Measurements from ENCODE around the gene REM1.
"Not testable (repeated sequence)": the region's sequence is repeated elsewhere in the genome, so short reads cannot be mapped to it uniquely, and the experiment has no call there.

REM1 gene

GRCh38 chr20:31474758-31475427 lies at the start of gene REM1, which contains the start of gene DEFB124:
TSS of gene REM1 (plus strand) at chr20:31475288. CDS start at chr20:31476446, 1,158 bp downstream.
TSS of gene DEFB124 (minus strand) at chr20:31475127. CDS start at chr20:31473013, 2,114 bp downstream.
- DNase-seq = no peak

- no peak for DNase-seq
Measured at GRCh38 chr20:31425797-31426196, 49.3 kb upstream of the REM1 start.

- DNase-seq = not testable (repeated sequence)
Measured at GRCh38 chr20:31426891-31427551, 48.1 kb upstream of the REM1 start.

GRCh38 chr20:31427576-31427975 lies 47.5 kb upstream of the REM1 start:
- not testable (repeated sequence) for DNase-seq

- no peak for DNase-seq
Measured at GRCh38 chr20:31430568-31431115, 44.4 kb upstream of the REM1 start.

GRCh38 chr20:31440012-31440659 lies 35.0 kb upstream of the REM1 start, which contains the start of gene DEFB123:
TSS of gene DEFB123 (plus strand) at chr20:31440632. CDS start at chr20:31440699, 67 bp downstream.
- DNase-seq = no peak

- no peak for DNase-seq
Measured at GRCh38 chr20:31446084-31446819, 28.8 kb upstream of the REM1 start.

GRCh38 chr20:31449511-31450414 lies 25.3 kb upstream of the REM1 start:
- no peak for DNase-seq

- no peak for DNase-seq
Measured at GRCh38 chr20:31452575-31452974, 22.5 kb upstream of the REM1 start.

- DNase-seq = no peak
Measured at GRCh38 chr20:31454361-31454760, 20.7 kb upstream of the REM1 start.

GRCh38 chr20:31470946-31471345 lies 4.1 kb upstream of the REM1 start:
- not testable (repeated sequence) for DNase-seq

GRCh38 chr20:31472395-31473330 lies 2.4 kb upstream of the REM1 start:
- DNase-seq = no peak

GRCh38 chr20:31473331-31474096 lies 1.6 kb upstream of the REM1 start:
- no peak for DNase-seq

GRCh38 chr20:31474097-31474436 lies 1.0 kb upstream of the REM1 start:
- no peak for DNase-seq

- no peak for DNase-seq
Measured at GRCh38 chr20:31475472-31476293, 595 bp downstream of the REM1 start.

GRCh38 chr20:31476294-31476585 lies 1.2 kb downstream of the REM1 start:
- DNase-seq = no peak

- DNase-seq = no peak
Measured at GRCh38 chr20:31476643-31477215, 1.6 kb downstream of the REM1 start.

- DNase-seq = no peak
Measured at GRCh38 chr20:31484001-31484400, 8.9 kb downstream of the REM1 start.

All from NCI-H1105 (cell line).